Hematopoietic multipotent progenitor cell (in vitro differentiated cells): Measurements from ENCODE around the gene SLC7A5. TPM values are rescaled to one million over a fixed set of nuclear protein-coding genes. Genes with fewer than 3 reads are reported as not detected.
"Not testable (repeated sequence)": the region's sequence is repeated elsewhere in the genome, so short reads cannot be mapped to it uniquely, and the experiment has no call there.

Experiments used
- DNase-seq, 3 donors: peaks; one replicate each; pipeline ENCODE4 v3.0.0-alpha.2; 2011 to 2015; ENCODE audit warnings: low read depth in 2 of 3, low spot score in 2 of 3
- total RNA-seq: library from RNA; depleted of rRNA; stranded (reverse); fragments of >200 nt; gene quantifications from one replicate; pipeline ENCODE4 v1.2.3, GENCODE V29; 2012

The SLC7A5 gene
- 24.8 TPM for total RNA-seq

- DNase-seq, result peak; percentile 67 to 80 (median 79)
These were observed at the start of gene SLC7A5 for GRCh38 chr16:87869061-87869878. TSS of gene SLC7A5 (minus strand) at chr16:87869507. CDS start at chr16:87869422, 85 bp downstream.

- DNase-seq, result no peak
These were observed 49.0 kb upstream of the SLC7A5 start for GRCh38 chr16:87918338-87918737.

- no peak for DNase-seq
These were observed 48.2 kb upstream of the SLC7A5 start for GRCh38 chr16:87917503-87917902.

- DNase-seq, result no peak
These were observed 45.5 kb upstream of the SLC7A5 start for GRCh38 chr16:87914812-87915211.

- not testable (repeated sequence) for DNase-seq
These were observed 44.9 kb upstream of the SLC7A5 start for GRCh38 chr16:87914021-87914725.

- DNase-seq, result peak in 1 of 3 donors; percentile 26
These were observed 43.4 kb upstream of the SLC7A5 start for GRCh38 chr16:87912691-87913090.

GRCh38 chr16:87911106-87911763, 41.9 kb upstream of the SLC7A5 start:
- DNase-seq, result not testable (repeated sequence)

GRCh38 chr16:87909203-87909935, 40.1 kb upstream of the SLC7A5 start:
- DNase-seq, result peak; percentile 49 to 74 (median 72)

- not testable (repeated sequence) for DNase-seq
These were observed 38.8 kb upstream of the SLC7A5 start for GRCh38 chr16:87908101-87908500.

- not testable (repeated sequence) for DNase-seq
These were observed 36.2 kb upstream of the SLC7A5 start for GRCh38 chr16:87905521-87905920.

GRCh38 chr16:87904963-87905362, 35.7 kb upstream of the SLC7A5 start:
- not testable (repeated sequence) for DNase-seq

GRCh38 chr16:87900489-87900888, 31.2 kb upstream of the SLC7A5 start:
- not testable (repeated sequence) for DNase-seq

- peak in 2 of 3 donors; percentile 24 to 26 for DNase-seq
These were observed 28.5 kb upstream of the SLC7A5 start for GRCh38 chr16:87897521-87898505.

GRCh38 chr16:87896924-87897520, 27.7 kb upstream of the SLC7A5 start:
- not testable (repeated sequence) for DNase-seq

GRCh38 chr16:87896176-87896890, 27.0 kb upstream of the SLC7A5 start:
- DNase-seq, result not testable (repeated sequence)

- DNase-seq, result peak in 2 of 3 donors; percentile 88 to 93
These were observed 26.4 kb upstream of the SLC7A5 start for GRCh38 chr16:87895641-87896141.

- DNase-seq, result not testable (repeated sequence)
These were observed 24.7 kb upstream of the SLC7A5 start for GRCh38 chr16:87894005-87894404.

- no peak for DNase-seq
These were observed 22.5 kb upstream of the SLC7A5 start for GRCh38 chr16:87891764-87892163.
